ENCODE data around the gene ITIH4. TPM values are rescaled to one million over a fixed set of nuclear protein-coding genes. Genes with fewer than 3 reads are reported as not detected.

ITIH4 gene
- total RNA-seq, 6 donors from 2014 or later: 9.9 to 102 (median 21.8) TPM

DNA sequence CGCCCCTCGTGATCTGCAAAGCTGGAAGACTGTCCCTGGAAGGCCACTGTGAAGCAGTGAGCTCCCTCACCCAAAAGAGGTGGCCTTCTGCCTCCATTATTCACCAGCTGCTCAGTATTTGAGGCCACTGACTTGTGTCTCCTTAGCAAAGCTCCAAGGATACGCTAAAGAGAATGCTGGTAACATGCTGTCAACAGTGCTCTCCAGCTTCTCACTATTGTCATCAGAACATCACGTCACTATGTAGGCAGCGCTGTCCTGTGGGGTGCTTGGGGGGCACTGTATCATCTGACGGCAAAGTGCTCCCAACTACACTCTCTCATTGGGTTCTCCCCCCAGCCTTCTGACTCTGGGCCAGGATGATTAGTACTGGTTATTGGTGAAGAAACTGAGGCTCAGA, 14.3 kb downstream of the ITIH4 start:
- no peak for DNase-seq
- no peaks in the 10 kb centered on the region for H3K36me3 ChIP-seq
- ATAC-seq (ENCODE audit: low FRiP score in 2 of 2): no peak
- no peaks in the 10 kb centered on the region for H3K4me1 ChIP-seq
- H3K27ac ChIP-seq: no peak overlapping the region
- TF ChIP-seq POLR2A (IDR thresholded peaks at IDR 0.05) (no peak), EP300 (IDR thresholded peaks at IDR 0.05) (no peak), POLR2AphosphoS5 (IDR thresholded peaks at IDR 0.05) (no peak)
- TF ChIP-seq, protein P1, sequence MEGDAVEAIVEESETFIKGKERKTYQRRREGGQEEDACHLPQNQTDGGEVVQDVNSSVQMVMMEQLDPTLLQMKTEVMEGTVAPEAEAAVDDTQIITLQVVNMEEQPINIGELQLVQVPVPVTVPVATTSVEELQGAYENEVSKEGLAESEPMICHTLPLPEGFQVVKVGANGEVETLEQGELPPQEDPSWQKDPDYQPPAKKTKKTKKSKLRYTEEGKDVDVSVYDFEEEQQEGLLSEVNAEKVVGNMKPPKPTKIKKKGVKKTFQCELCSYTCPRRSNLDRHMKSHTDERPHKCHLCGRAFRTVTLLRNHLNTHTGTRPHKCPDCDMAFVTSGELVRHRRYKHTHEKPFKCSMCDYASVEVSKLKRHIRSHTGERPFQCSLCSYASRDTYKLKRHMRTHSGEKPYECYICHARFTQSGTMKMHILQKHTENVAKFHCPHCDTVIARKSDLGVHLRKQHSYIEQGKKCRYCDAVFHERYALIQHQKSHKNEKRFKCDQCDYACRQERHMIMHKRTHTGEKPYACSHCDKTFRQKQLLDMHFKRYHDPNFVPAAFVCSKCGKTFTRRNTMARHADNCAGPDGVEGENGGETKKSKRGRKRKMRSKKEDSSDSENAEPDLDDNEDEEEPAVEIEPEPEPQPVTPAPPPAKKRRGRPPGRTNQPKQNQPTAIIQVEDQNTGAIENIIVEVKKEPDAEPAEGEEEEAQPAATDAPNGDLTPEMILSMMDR (IDR thresholded peaks at IDR 0.05): no peak
- WGBS, 2 donors: 78 to 88% methylated on average over 6 of the region's 6 CpGs
- H3K9me3 ChIP-seq: no peaks in the 10 kb centered on the region
- no peaks in the 10 kb centered on the region for H3K27me3 ChIP-seq
- no peak overlapping the region for H3K4me3 ChIP-seq

DNA sequence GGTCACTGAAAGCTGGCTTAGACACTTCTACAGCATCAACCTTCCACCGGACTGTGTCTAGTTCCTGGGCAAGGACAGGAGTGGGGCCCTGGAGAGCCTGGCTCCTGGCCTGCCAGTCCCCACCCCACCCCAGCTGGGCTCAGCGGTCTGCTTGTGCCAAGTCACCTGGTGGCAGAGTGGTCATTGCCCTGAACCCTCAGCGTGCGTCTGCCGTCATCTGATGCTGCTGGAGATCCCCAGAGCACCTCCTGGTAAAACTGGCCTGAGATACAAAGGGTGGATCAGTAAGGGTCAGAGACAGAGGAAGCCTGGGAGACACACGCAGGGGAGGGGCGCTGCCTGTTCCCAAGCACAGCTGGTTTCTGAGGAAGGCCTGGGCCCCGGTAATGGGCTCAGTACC, 16.7 kb downstream of the ITIH4 start:
- TF ChIP-seq POLR2AphosphoS5 (IDR thresholded peaks at IDR 0.05) (no peak), POLR2A (IDR thresholded peaks at IDR 0.05) (no peak), EP300 (IDR thresholded peaks at IDR 0.05) (no peak)
- TF ChIP-seq, protein P1 (IDR thresholded peaks at IDR 0.05): no peak
- H3K4me3 ChIP-seq: no peak overlapping the region
- H3K36me3 ChIP-seq: no peaks in the 10 kb centered on the region
- no peaks in the 10 kb centered on the region for H3K27me3 ChIP-seq
- 84% methylated on average over 8 of the region's 8 CpGs; no CpG with 5 or more reads in 1 of the 2 donors for WGBS, 2 donors
- DNase-seq: no peak
- H3K27ac ChIP-seq: no peak overlapping the region
- no peak for ATAC-seq (ENCODE audit: low FRiP score in 2 of 2)
- no peaks in the 10 kb centered on the region for H3K4me1 ChIP-seq
- no peaks in the 10 kb centered on the region for H3K9me3 ChIP-seq

DNA sequence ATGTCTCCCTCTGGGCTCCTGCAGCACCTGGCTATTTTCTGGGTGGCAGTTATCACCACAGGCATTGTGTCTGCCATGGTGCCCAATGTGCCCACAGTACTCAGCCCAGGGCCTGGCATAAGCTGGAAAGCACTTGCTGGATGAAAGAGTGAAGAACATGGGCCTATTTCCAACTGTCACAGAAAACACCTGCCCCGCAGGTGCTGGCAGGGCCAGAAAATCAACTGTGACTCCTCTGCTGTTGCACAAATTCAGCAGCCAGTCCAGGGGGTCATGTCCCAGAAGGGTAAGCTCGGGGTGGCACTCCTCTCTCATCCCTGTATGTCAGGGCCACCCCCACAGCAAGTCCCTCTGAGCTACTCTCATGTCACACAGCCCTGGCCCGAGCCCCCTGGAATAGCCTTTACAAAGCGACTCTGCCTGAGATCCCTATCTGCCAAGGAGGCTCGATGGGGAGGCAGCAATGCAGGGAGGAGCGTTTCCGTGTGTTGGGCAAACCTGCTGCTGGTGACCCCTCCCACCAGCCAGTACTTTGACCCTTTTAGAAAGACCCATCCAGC, 18.9 kb downstream of the ITIH4 start:
- Histone ChIP-seq H3K4me1 (no peaks in the 10 kb centered on the region), H3K36me3 (no peaks in the 10 kb centered on the region), H3K27ac (no peak overlapping the region), H3K9me3 (no peaks in the 10 kb centered on the region), H3K27me3 (no peaks in the 10 kb centered on the region), H3K4me3 (no peak overlapping the region)
- TF ChIP-seq POLR2AphosphoS5 (IDR thresholded peaks at IDR 0.05) (no peak), POLR2A (IDR thresholded peaks at IDR 0.05) (no peak), EP300 (IDR thresholded peaks at IDR 0.05) (no peak)
- TF ChIP-seq, protein P1 (IDR thresholded peaks at IDR 0.05): no peak
- WGBS, 2 donors: 80 to 85% methylated on average over 2 to 7 of the region's 7 CpGs
- no peak for DNase-seq
- no peak for ATAC-seq (ENCODE audit: low FRiP score in 2 of 2)

DNA sequence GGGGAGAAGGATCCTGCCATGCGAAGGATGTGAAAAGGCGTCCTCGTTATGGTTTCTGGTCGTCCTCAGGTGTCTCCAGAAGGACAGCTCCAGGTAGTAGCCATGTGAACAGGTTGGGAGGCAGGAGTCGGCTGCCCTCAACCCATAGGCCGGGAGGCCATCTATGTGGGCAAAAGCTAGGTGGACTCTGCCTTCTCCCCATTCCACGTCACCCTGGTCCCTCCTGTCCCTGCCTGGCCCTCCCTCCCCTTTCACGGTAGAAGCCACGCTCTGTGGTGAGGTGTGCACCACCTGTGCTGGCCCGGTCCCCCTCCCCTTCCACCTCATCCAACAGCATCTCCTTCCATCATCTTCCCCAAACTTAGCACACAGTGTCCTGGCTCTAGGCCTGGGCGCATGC, 19.5 kb downstream of the ITIH4 start:
- 91 to 93% methylated on average over 11 of the region's 11 CpGs for WGBS, 2 donors
- Histone ChIP-seq H3K4me3 (no peak overlapping the region), H3K9me3 (no peaks in the 10 kb centered on the region), H3K27ac (no peak overlapping the region), H3K36me3 (no peaks in the 10 kb centered on the region), H3K27me3 (no peaks in the 10 kb centered on the region), H3K4me1 (no peaks in the 10 kb centered on the region)
- ATAC-seq (ENCODE audit: low FRiP score in 2 of 2) (no peak), DNase-seq (no peak)
- TF ChIP-seq POLR2A (IDR thresholded peaks at IDR 0.05) (no peak), EP300 (IDR thresholded peaks at IDR 0.05) (no peak), POLR2AphosphoS5 (IDR thresholded peaks at IDR 0.05) (no peak)
- TF ChIP-seq, protein P1 (IDR thresholded peaks at IDR 0.05): no peak

DNA sequence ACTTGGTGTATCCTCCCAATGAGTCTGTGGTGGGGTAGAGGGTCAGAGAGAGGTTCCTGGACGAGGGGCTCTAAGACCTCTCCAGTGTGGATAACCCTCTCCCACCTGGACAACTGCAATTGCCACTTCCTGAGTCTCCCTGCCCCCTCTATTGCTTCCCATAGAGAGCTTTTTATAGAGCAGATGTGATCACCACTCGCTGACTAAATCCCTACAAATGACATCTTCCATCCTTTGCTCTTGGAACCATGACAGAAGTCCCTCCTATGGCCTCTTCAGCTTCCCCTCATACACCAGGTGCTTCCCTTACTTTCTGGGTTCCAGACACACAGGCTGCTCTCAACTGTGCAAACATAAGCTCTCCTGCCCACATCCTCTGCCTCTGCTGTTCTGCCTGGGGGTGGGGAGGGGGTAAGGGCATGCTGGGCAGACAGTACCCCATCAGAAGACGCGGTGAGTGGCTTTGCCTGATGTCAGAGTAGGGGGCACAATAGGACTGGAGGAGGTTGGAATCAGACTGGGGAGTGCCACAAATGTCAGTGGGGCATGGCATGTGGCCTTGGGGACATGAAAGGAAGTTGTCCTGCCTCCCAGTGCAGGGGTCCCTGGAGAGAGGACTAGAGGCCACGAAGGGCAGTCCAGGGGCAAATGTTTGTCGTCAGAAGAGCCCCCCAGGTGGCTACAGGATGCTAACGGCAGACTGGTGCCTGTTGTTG, 20.7 kb downstream of the ITIH4 start:
- Histone ChIP-seq H3K27ac (no peak overlapping the region), H3K4me3 (no peak overlapping the region), H3K27me3 (no peaks in the 10 kb centered on the region), H3K36me3 (no peaks in the 10 kb centered on the region), H3K4me1 (no peaks in the 10 kb centered on the region), H3K9me3 (no peaks in the 10 kb centered on the region)
- TF ChIP-seq, protein P1 (IDR thresholded peaks at IDR 0.05): no peak
- TF ChIP-seq EP300 (IDR thresholded peaks at IDR 0.05) (no peak), POLR2A (IDR thresholded peaks at IDR 0.05) (no peak), POLR2AphosphoS5 (IDR thresholded peaks at IDR 0.05) (no peak)
- 56 to 59% methylated on average over 7 of the region's 7 CpGs for WGBS, 2 donors
- DNase-seq (no peak), ATAC-seq (ENCODE audit: low FRiP score in 2 of 2) (no peak)

All from upper lobe of left lung (tissue), 6 donors.